Panc1 (cell line): ENCODE measurements around the gene ENOX1.
"Not testable (repeated sequence)": the region's sequence is repeated elsewhere in the genome, so short reads cannot be mapped to it uniquely, and the experiment has no call there.

Experiments used
- CTCF ChIP-seq: fragments of 450-650 bp; IDR thresholded peaks from 2 replicates; pipeline ENCODE4 v1.5.1; 2017; ENCODE audit warnings: mild to moderate bottlenecking
- POLR2AphosphoS5 ChIP-seq: IDR thresholded peaks from 2 replicates; pipeline ENCODE4 v1.6.1; 2012; ENCODE audit warnings: mild to moderate bottlenecking, low read depth, low read length, moderate library complexity
- SIN3A ChIP-seq: IDR thresholded peaks from 2 replicates; pipeline ENCODE4 v1.6.1; 2012; ENCODE audit warnings: low read depth, mild to moderate bottlenecking, low read length, moderate library complexity, borderline replicate concordance; ENCODE audit not compliant: insufficient read depth
- TCF7L2 ChIP-seq: IDR thresholded peaks from 2 replicates; pipeline ENCODE4 v1.6.1; 2011; ENCODE audit warnings: mild to moderate bottlenecking, low read depth, low read length, inconsistent platforms

DNA sequence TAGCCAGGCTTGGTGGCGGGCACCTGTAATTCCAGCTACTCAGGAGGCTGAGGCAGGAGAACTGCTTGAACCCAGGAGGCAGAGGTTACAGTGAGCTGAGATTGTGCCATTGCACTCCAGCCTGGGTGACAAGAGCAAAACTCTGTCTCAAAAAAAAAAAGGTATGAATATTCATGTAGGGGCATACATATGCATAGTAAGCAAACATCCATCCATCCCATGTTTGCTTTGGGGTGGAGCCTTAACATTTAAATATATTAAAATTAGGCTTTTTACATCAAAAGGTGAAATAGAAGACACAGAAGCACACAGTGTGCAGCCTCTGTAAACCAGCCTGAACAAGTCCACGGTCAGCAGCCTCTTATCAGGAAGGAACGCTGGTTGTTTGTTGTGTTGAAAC, 618.3 kb downstream of the ENOX1 start:
- not testable (repeated sequence) for TF ChIP-seq POLR2AphosphoS5, CTCF, TCF7L2, SIN3A
